GM13976 (cell line): ENCODE data around the gene CLDN17.

ENCODE experiments used
- DNase-seq: peaks from one replicate; pipeline ENCODE4 v3.0.0; 2012; ENCODE audit warnings: low spot score
- CTCF ChIP-seq: IDR thresholded peaks from 2 replicates; pipeline ENCODE4 v1.5.1; 2012; ENCODE audit warnings: borderline replicate concordance, mild to moderate bottlenecking; ENCODE audit not compliant: insufficient read depth; ENCODE audit errors: extremely low read depth, missing control alignments, control extremely low read depth
- in situ Hi-C: fragments of 300-500 bp; cut with MboI; formaldehyde crosslinking; loops from one replicate; pipeline ENCODE4 v1.12.0; 2022; ENCODE audit warnings: low sequenced_read_pairs, mixed read lengths, inconsistent platforms; ENCODE audit not compliant: unreplicated experiment

Gene CLDN17

GRCh38 chr21:30166705-30167104 is at the start of gene CLDN17:
TSS of gene CLDN17 (minus strand) at chr21:30166805. CDS start at chr21:30166617, 188 bp downstream.
- TF ChIP-seq CTCF: no peak
- DNase-seq: no peak
- in situ Hi-C loops: no loop called here

GRCh38 chr21:30216041-30216723 is 49.6 kb upstream of the CLDN17 start, which contains the start of gene CLDN8:
TSS of gene CLDN8 (minus strand) at chr21:30216097. CDS start at chr21:30215925, 172 bp downstream.
- TF ChIP-seq CTCF: no peak
- no peak for DNase-seq
- in situ Hi-C loops: no loop called here

GRCh38 chr21:30211071-30211470 is 44.5 kb upstream of the CLDN17 start:
- no peak for DNase-seq
- no peak for TF ChIP-seq CTCF
- in situ Hi-C loops: no loop called here

- DNase-seq: no peak
- in situ Hi-C loops: no loop called here
- no peak for TF ChIP-seq CTCF
Measured at GRCh38 chr21:30209601-30210000, 43.0 kb upstream of the CLDN17 start.

- DNase-seq: no peak
Measured at GRCh38 chr21:30207252-30207579, 40.6 kb upstream of the CLDN17 start.

GRCh38 chr21:30206551-30207251 is 40.1 kb upstream of the CLDN17 start:
- DNase-seq: no peak
- no peak for TF ChIP-seq CTCF
- in situ Hi-C loops: no loop called here

More at GRCh38 chr21:30207252-30207579, 40.6 kb upstream of the CLDN17 start:
- in situ Hi-C loops: no loop called here
- no peak for TF ChIP-seq CTCF
